ENCODE measurements around the gene MRAP2. TPM values are rescaled to one million over a fixed set of nuclear protein-coding genes. Genes with fewer than 3 reads are reported as not detected.

MRAP2 gene, protein sequence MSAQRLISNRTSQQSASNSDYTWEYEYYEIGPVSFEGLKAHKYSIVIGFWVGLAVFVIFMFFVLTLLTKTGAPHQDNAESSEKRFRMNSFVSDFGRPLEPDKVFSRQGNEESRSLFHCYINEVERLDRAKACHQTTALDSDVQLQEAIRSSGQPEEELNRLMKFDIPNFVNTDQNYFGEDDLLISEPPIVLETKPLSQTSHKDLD
- total RNA-seq: 0.74 TPM
- long read RNA-seq, partial matches to known transcripts: 0 of 4 reads
- long read RNA-seq, other reads (novel, unspliced or antisense): 1 of 4 reads

DNA sequence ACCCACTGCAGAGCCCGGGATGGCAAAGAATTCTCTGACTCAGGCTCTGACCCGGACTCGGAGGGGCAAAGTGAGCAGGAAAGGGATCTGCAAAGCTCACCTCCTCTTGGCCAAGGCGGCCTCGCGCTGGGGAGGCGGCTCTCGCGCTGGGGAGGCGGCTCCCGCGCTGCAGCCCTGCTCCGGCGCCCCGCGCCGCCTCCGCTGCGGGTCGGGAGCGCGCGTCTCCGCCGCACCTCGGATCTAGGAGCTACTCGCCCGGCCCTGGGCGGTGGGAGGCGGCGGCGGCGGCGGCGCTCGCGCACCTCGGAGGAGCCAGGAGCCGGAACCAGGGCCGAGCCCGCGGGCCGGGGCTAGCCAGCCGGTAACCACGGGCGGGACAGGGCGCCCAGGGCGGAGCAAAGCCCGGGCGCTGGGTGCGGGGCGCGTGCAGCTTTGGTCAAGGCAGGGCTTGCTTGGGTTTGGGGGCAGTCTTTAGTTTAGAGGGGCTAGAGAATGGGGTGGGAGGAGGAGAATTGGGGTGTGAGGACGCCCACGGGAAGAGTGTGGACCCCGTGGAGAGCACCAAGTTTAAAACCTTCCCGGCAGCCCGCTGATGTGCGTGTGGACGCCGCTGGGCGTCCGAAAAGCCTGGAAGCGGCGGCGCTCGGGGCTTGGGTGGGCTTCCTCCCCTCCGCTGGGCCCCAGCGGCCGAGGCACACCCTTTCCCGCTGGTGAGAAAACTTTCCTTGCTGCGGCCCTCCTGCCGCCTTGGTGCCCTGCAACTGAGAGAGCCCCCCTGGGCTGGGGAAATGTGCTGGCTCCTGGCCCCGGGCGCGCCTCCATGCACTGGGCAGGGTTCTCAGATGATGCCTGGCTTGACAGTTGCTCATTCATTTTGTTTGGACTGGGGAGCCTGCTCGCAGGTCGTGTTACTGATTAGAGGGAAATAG lies at the start of gene MRAP2:
Gene MRAP2 (plus strand): TSS at position 250 of the 929 bp plus-strand sequence. CDS start 21,547 bp downstream, outside the sequence.
- TF ChIP-seq CTCF (IDR thresholded peaks at IDR 0.05): no peak
- Histone ChIP-seq H3K27ac (no peak within 1 kb of the TSS), H3K36me3 (no peaks in the 10 kb centered on the region), H3K9me3 (no peaks in the 10 kb centered on the region), H3K27me3 (ENCODE audit: low read depth) (peaks cover 10% of the 10 kb centered on the region), H3K4me1 (peaks cover 6% of the 10 kb centered on the region), H3K4me3 (peak within 1 kb of the TSS; percentile 56)
- intact Hi-C loops (cut with DNase I): no loop called here
- ATAC-seq (peak; percentile 80 to 85), DNase-seq (peak; percentile 55)

DNA sequence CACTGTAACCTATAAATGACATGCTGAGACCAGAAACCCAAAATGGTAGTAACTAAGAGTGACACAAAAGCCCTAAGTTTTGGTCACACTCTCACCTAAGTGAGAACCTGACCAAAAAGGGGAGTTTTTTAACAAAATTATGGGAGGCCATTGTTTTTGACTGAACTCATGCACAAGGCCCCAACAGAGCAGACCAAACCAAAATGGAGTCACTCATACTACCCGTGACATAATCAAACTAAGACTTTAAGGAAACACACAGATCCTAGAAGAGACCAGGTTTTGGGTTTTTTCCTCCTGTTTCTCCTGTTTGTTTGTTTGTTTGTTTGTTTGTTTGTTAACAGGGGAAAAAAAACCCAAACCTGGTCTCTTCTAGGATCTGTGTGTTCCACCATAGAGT lies 49.2 kb upstream of the MRAP2 start:
- no peak for ATAC-seq
- no peak overlapping the region for H3K27ac ChIP-seq
- H3K9me3 ChIP-seq: no peaks in the 10 kb centered on the region
- TF ChIP-seq CTCF (IDR thresholded peaks at IDR 0.05): no peak
- H3K36me3 ChIP-seq: no peaks in the 10 kb centered on the region
- H3K27me3 ChIP-seq (ENCODE audit: low read depth): no peaks in the 10 kb centered on the region
- no peaks in the 10 kb centered on the region for H3K4me1 ChIP-seq
- no peak for DNase-seq
- intact Hi-C loops (cut with DNase I): no loop called here
- H3K4me3 ChIP-seq: no peak overlapping the region

GRCh38 chr6:83985308-83985713 lies 48.3 kb upstream of the MRAP2 start:
- no peak overlapping the region for H3K4me3 ChIP-seq
- no peaks in the 10 kb centered on the region for H3K36me3 ChIP-seq
- DNase-seq (no peak), ATAC-seq (peak; percentile 62 to 80)
- intact Hi-C loops (cut with DNase I): no loop called here
- no peak overlapping the region for H3K27ac ChIP-seq
- H3K27me3 ChIP-seq (ENCODE audit: low read depth): no peaks in the 10 kb centered on the region
- no peak for TF ChIP-seq CTCF (IDR thresholded peaks at IDR 0.05)
- no peaks in the 10 kb centered on the region for H3K9me3 ChIP-seq
- H3K4me1 ChIP-seq: no peaks in the 10 kb centered on the region

GRCh38 chr6:83985715-83986114 lies 47.9 kb upstream of the MRAP2 start:
- no peak overlapping the region for H3K4me3 ChIP-seq
- TF ChIP-seq CTCF (IDR thresholded peaks at IDR 0.05): no peak
- no peaks in the 10 kb centered on the region for H3K9me3 ChIP-seq
- no peaks in the 10 kb centered on the region for H3K36me3 ChIP-seq
- H3K4me1 ChIP-seq: no peaks in the 10 kb centered on the region
- intact Hi-C loops (cut with DNase I): no loop called here
- no peak overlapping the region for H3K27ac ChIP-seq
- no peaks in the 10 kb centered on the region for H3K27me3 ChIP-seq (ENCODE audit: low read depth)
- DNase-seq: no peak
- no peak for ATAC-seq

DNA sequence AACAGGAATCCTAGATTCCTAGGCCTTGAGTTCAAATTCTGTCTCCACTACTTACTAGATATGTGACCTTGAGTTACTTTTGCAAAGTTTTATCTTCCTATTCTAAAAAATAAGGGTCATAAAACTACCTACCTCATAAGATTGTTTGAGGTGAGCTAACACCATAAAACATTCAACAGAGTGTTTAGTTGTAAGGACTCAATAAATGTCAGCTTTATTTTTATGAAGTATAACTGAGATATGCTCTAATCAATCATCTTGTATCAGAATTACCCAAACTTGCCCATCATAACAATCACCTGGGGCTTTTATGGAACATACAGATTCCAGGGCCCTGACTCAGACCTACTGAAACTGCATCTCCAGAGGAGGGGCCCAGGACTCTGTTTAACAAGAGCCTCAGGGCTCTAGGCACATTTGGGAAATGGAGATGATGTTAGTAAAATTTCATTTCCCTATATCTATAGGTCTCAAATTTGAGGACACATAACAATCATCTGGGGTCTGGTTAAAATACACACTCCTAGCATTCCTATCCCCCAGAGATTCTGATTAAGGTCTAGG lies 35.5 kb upstream of the MRAP2 start:
- no peak for TF ChIP-seq CTCF (IDR thresholded peaks at IDR 0.05)
- no peak for ATAC-seq
- no peak overlapping the region for H3K27ac ChIP-seq
- H3K4me1 ChIP-seq: no peaks in the 10 kb centered on the region
- H3K27me3 ChIP-seq (ENCODE audit: low read depth): no peaks in the 10 kb centered on the region
- no peaks in the 10 kb centered on the region for H3K9me3 ChIP-seq
- H3K4me3 ChIP-seq: no peak overlapping the region
- H3K36me3 ChIP-seq: no peaks in the 10 kb centered on the region
- DNase-seq: no peak
- intact Hi-C loops (cut with DNase I): no loop called here
